Measurements from ENCODE around the gene CGNL1.
A peak's percentile ranks its signal among the peaks of the same experiment; 100 is the strongest.

The CGNL1 gene

GRCh38 chr15:57339321-57339720 is 37.0 kb upstream of the CGNL1 start:
- Histone ChIP-seq H2BK5ac (ENCODE audit: low read length) (no peak overlapping the region), H3K4me1 (ENCODE audit: control insufficient read depth in 2 of 2, insufficient read depth in 1 of 2, low read depth in 1 of 2, low read length in 2 of 2) (peaks cover 7 to 9% of the 10 kb centered on the region in 2 donors), H4K91ac (ENCODE audit: low read depth, low read length, poor library complexity) (no peak overlapping the region), H2BK12ac (ENCODE audit: low read length) (no peak overlapping the region), H3K14ac (ENCODE audit: low read length) (no peak overlapping the region), H3K4me2 (ENCODE audit: insufficient read depth, low read length, poor library complexity, severe bottlenecking) (no peak overlapping the region), H3K9me3 (replicated peaks in 1 of 2; ENCODE audit: control insufficient read depth in 2 of 2, insufficient read depth in 1 of 2, low read depth in 1 of 2, low read length in 2 of 2) (no peaks in the 10 kb centered on the region), H3K9ac (ENCODE audit: low read depth, low read length, poor library complexity) (no peak overlapping the region), H2AFZ (ENCODE audit: low read length) (no peak overlapping the region), H3K4ac (ENCODE audit: low read length) (no peak overlapping the region), H2BK120ac (ENCODE audit: low read depth, low read length) (no peak overlapping the region), H3K18ac (ENCODE audit: low read length) (no peak overlapping the region), H2BK15ac (ENCODE audit: low read length) (no peak overlapping the region), H4K8ac (ENCODE audit: low read depth, low read length) (no peak overlapping the region), H3K79me1 (ENCODE audit: low read depth, low read length) (peaks cover 3% of the 10 kb centered on the region), H3K27me3 (ENCODE audit: control insufficient read depth in 3 of 3, insufficient read depth in 3 of 3, low read depth in 1 of 3, low read length in 3 of 3) (no peaks in the 10 kb centered on the region), H3K23ac (ENCODE audit: low read depth, low read length, poor library complexity) (no peak overlapping the region), H3K27ac (replicated peaks; ENCODE audit: low read length) (no peak overlapping the region), H3K36me3 (replicated peaks in 1 of 2; ENCODE audit: control insufficient read depth in 2 of 2, insufficient read depth in 2 of 2, low read length in 2 of 2) (no peaks in the 10 kb centered on the region), H3K4me3 (ENCODE audit: low read length in 2 of 2) (no peak overlapping the region), H2AK5ac (ENCODE audit: low read depth, low read length) (no peak overlapping the region)
- no peak for DNase-seq (ENCODE audit: low spot score)
- WGBS, 2 donors (ENCODE audit: extremely low coverage in 2 of 2, insufficient read length in 2 of 2, insufficient replicate concordance in 1 of 2), result no CpG with 5 or more reads among the region's 5 CpGs

GRCh38 chr15:57340682-57341259 is 35.5 kb upstream of the CGNL1 start:
- no peak overlapping the region for H2AFZ ChIP-seq (ENCODE audit: low read length)
- H2BK12ac ChIP-seq (ENCODE audit: low read length), result no peak overlapping the region
- no CpG with 5 or more reads among the region's 5 CpGs for WGBS, 2 donors (ENCODE audit: extremely low coverage in 2 of 2, insufficient read length in 2 of 2, insufficient replicate concordance in 1 of 2)
- H3K9ac ChIP-seq (ENCODE audit: low read depth, low read length, poor library complexity), result no peak overlapping the region
- H3K27ac ChIP-seq (replicated peaks; ENCODE audit: low read length), result no peak overlapping the region
- H2BK5ac ChIP-seq (ENCODE audit: low read length), result no peak overlapping the region
- no peak overlapping the region for H3K4me2 ChIP-seq (ENCODE audit: insufficient read depth, low read length, poor library complexity, severe bottlenecking)
- no peak overlapping the region for H3K4me3 ChIP-seq (ENCODE audit: low read length in 2 of 2)
- no peak overlapping the region for H3K14ac ChIP-seq (ENCODE audit: low read length)
- H3K18ac ChIP-seq (ENCODE audit: low read length), result no peak overlapping the region
- H3K23ac ChIP-seq (ENCODE audit: low read depth, low read length, poor library complexity), result no peak overlapping the region
- H2BK15ac ChIP-seq (ENCODE audit: low read length), result no peak overlapping the region
- H3K36me3 ChIP-seq (replicated peaks in 1 of 2; ENCODE audit: control insufficient read depth in 2 of 2, insufficient read depth in 2 of 2, low read length in 2 of 2), result no peaks in the 10 kb centered on the region
- H2AK5ac ChIP-seq (ENCODE audit: low read depth, low read length), result no peak overlapping the region
- peaks cover 5 to 7% of the 10 kb centered on the region in 2 donors for H3K4me1 ChIP-seq (ENCODE audit: control insufficient read depth in 2 of 2, insufficient read depth in 1 of 2, low read depth in 1 of 2, low read length in 2 of 2)
- peak; percentile 48 for DNase-seq (ENCODE audit: low spot score)
- no peak overlapping the region for H4K8ac ChIP-seq (ENCODE audit: low read depth, low read length)
- H3K9me3 ChIP-seq (replicated peaks in 1 of 2; ENCODE audit: control insufficient read depth in 2 of 2, insufficient read depth in 1 of 2, low read depth in 1 of 2, low read length in 2 of 2), result no peaks in the 10 kb centered on the region
- no peak overlapping the region for H2BK120ac ChIP-seq (ENCODE audit: low read depth, low read length)
- H3K79me1 ChIP-seq (ENCODE audit: low read depth, low read length), result peaks cover 1% of the 10 kb centered on the region
- no peak overlapping the region for H4K91ac ChIP-seq (ENCODE audit: low read depth, low read length, poor library complexity)
- H3K4ac ChIP-seq (ENCODE audit: low read length), result no peak overlapping the region
- no peaks in the 10 kb centered on the region for H3K27me3 ChIP-seq (ENCODE audit: control insufficient read depth in 3 of 3, insufficient read depth in 3 of 3, low read depth in 1 of 3, low read length in 3 of 3)

- no peaks in the 10 kb centered on the region for H3K9me3 ChIP-seq (replicated peaks in 1 of 2; ENCODE audit: control insufficient read depth in 2 of 2, insufficient read depth in 1 of 2, low read depth in 1 of 2, low read length in 2 of 2)
- H2BK15ac ChIP-seq (ENCODE audit: low read length), result no peak overlapping the region
- H2BK120ac ChIP-seq (ENCODE audit: low read depth, low read length), result no peak overlapping the region
- WGBS, 2 donors (ENCODE audit: extremely low coverage in 2 of 2, insufficient read length in 2 of 2, insufficient replicate concordance in 1 of 2), result no CpG with 5 or more reads among the region's 7 CpGs
- H3K4me2 ChIP-seq (ENCODE audit: insufficient read depth, low read length, poor library complexity, severe bottlenecking), result no peak overlapping the region
- no peak for DNase-seq (ENCODE audit: low spot score)
- peaks cover 1% of the 10 kb centered on the region for H3K79me1 ChIP-seq (ENCODE audit: low read depth, low read length)
- no peaks in the 10 kb centered on the region for H3K36me3 ChIP-seq (replicated peaks in 1 of 2; ENCODE audit: control insufficient read depth in 2 of 2, insufficient read depth in 2 of 2, low read length in 2 of 2)
- no peak overlapping the region for H3K4me3 ChIP-seq (ENCODE audit: low read length in 2 of 2)
- H3K27ac ChIP-seq (replicated peaks; ENCODE audit: low read length), result no peak overlapping the region
- peaks cover 5 to 6% of the 10 kb centered on the region in 2 donors for H3K4me1 ChIP-seq (ENCODE audit: control insufficient read depth in 2 of 2, insufficient read depth in 1 of 2, low read depth in 1 of 2, low read length in 2 of 2)
- H2BK5ac ChIP-seq (ENCODE audit: low read length), result no peak overlapping the region
- H4K91ac ChIP-seq (ENCODE audit: low read depth, low read length, poor library complexity), result no peak overlapping the region
- H4K8ac ChIP-seq (ENCODE audit: low read depth, low read length), result no peak overlapping the region
- no peaks in the 10 kb centered on the region for H3K27me3 ChIP-seq (ENCODE audit: control insufficient read depth in 3 of 3, insufficient read depth in 3 of 3, low read depth in 1 of 3, low read length in 3 of 3)
- peak overlapping the region; percentile 48 for H2AFZ ChIP-seq (ENCODE audit: low read length)
- no peak overlapping the region for H3K9ac ChIP-seq (ENCODE audit: low read depth, low read length, poor library complexity)
- H3K14ac ChIP-seq (ENCODE audit: low read length), result no peak overlapping the region
- H2AK5ac ChIP-seq (ENCODE audit: low read depth, low read length), result no peak overlapping the region
- no peak overlapping the region for H3K4ac ChIP-seq (ENCODE audit: low read length)
- H3K18ac ChIP-seq (ENCODE audit: low read length), result no peak overlapping the region
- H2BK12ac ChIP-seq (ENCODE audit: low read length), result no peak overlapping the region
- H3K23ac ChIP-seq (ENCODE audit: low read depth, low read length, poor library complexity), result no peak overlapping the region
Measured at GRCh38 chr15:57343048-57343447, 33.3 kb upstream of the CGNL1 start.

GRCh38 chr15:57343498-57343897 is 32.8 kb upstream of the CGNL1 start:
- no peak overlapping the region for H2BK12ac ChIP-seq (ENCODE audit: low read length)
- H2AK5ac ChIP-seq (ENCODE audit: low read depth, low read length), result peak overlapping the region; percentile 73
- H4K91ac ChIP-seq (ENCODE audit: low read depth, low read length, poor library complexity), result no peak overlapping the region
- peaks cover 1% of the 10 kb centered on the region for H3K79me1 ChIP-seq (ENCODE audit: low read depth, low read length)
- H3K4me3 ChIP-seq (ENCODE audit: low read length in 2 of 2), result no peak overlapping the region
- no peak overlapping the region for H3K18ac ChIP-seq (ENCODE audit: low read length)
- H3K14ac ChIP-seq (ENCODE audit: low read length), result no peak overlapping the region
- no peak overlapping the region for H3K9ac ChIP-seq (ENCODE audit: low read depth, low read length, poor library complexity)
- no peaks in the 10 kb centered on the region for H3K27me3 ChIP-seq (ENCODE audit: control insufficient read depth in 3 of 3, insufficient read depth in 3 of 3, low read depth in 1 of 3, low read length in 3 of 3)
- no peak overlapping the region for H2BK15ac ChIP-seq (ENCODE audit: low read length)
- no CpG with 5 or more reads among the region's 6 CpGs for WGBS, 2 donors (ENCODE audit: extremely low coverage in 2 of 2, insufficient read length in 2 of 2, insufficient replicate concordance in 1 of 2)
- no peak overlapping the region for H3K4ac ChIP-seq (ENCODE audit: low read length)
- no peak overlapping the region for H4K8ac ChIP-seq (ENCODE audit: low read depth, low read length)
- DNase-seq (ENCODE audit: low spot score), result no peak
- no peak overlapping the region for H3K4me2 ChIP-seq (ENCODE audit: insufficient read depth, low read length, poor library complexity, severe bottlenecking)
- H2BK120ac ChIP-seq (ENCODE audit: low read depth, low read length), result no peak overlapping the region
- peaks cover 5% of the 10 kb centered on the region in 2 donors for H3K4me1 ChIP-seq (ENCODE audit: control insufficient read depth in 2 of 2, insufficient read depth in 1 of 2, low read depth in 1 of 2, low read length in 2 of 2)
- no peaks in the 10 kb centered on the region for H3K36me3 ChIP-seq (replicated peaks in 1 of 2; ENCODE audit: control insufficient read depth in 2 of 2, insufficient read depth in 2 of 2, low read length in 2 of 2)
- H3K27ac ChIP-seq (replicated peaks; ENCODE audit: low read length), result peak overlapping the region; percentile 3
- H2BK5ac ChIP-seq (ENCODE audit: low read length), result no peak overlapping the region
- no peak overlapping the region for H3K23ac ChIP-seq (ENCODE audit: low read depth, low read length, poor library complexity)
- no peaks in the 10 kb centered on the region for H3K9me3 ChIP-seq (replicated peaks in 1 of 2; ENCODE audit: control insufficient read depth in 2 of 2, insufficient read depth in 1 of 2, low read depth in 1 of 2, low read length in 2 of 2)
- H2AFZ ChIP-seq (ENCODE audit: low read length), result peak overlapping the region; percentile 48
